PC-3 (cell line): Measurements from ENCODE around the gene SEMA4A. TPM values are rescaled to one million over a fixed set of nuclear protein-coding genes. Genes with fewer than 3 reads are reported as not detected.

Source experiments
- ATAC-seq: fragments of 200-7000 bp; cut with Tn5 transposase; 2 replicates; pipeline ENCODE4 v1.9.1; 2020; ENCODE audit warnings: mild to moderate bottlenecking, moderate library complexity
- BruUV-seq: library from RNA; stranded (reverse); fragments of 400-500 nt; replicated peaks from 2 replicates; lab custom pipeline; 2021; lab: Mats Ljungman, UMichigan
- CTCF ChIA-PET: fragments of 300-600 bp; sonication (Branson Sonifier 250); formaldehyde crosslinking; loops from one replicate; lab custom pipeline; 2022; ENCODE audit warnings: antibody characterized with exemption; lab: Charles Lee
- POLR2A ChIA-PET: fragments of 300-600 bp; sonication (Branson Sonifier 250); formaldehyde crosslinking; loops from one replicate; lab custom pipeline; 2022; ENCODE audit warnings: antibody characterized with exemption; ENCODE audit not compliant: unreplicated experiment; lab: Charles Lee
- DNase-seq: peaks from one replicate; pipeline ENCODE4 v3.0.0-alpha.2; 2015
- H2AFZ ChIP-seq: fragments of 300-600 bp; sonication (generic); 2 replicates; pipeline ENCODE4 v1.6.0; 2016; ENCODE audit warnings: antibody characterized with exemption, low read length
- H3F3A ChIP-seq: fragments of 300-600 bp; sonication (generic); one replicate; pipeline ENCODE4 v1.6.0; 2017; ENCODE audit warnings: antibody characterized with exemption, low read length, control low read depth, mild to moderate bottlenecking; ENCODE audit not compliant: unreplicated experiment
- H3K27ac ChIP-seq: fragments of 300-600 bp; sonication (generic); 2 replicates; pipeline ENCODE4 v1.5.1; 2016; ENCODE audit warnings: mild to moderate bottlenecking, low read length
- H3K27me3 ChIP-seq: fragments of 300-600 bp; sonication (generic); 2 replicates; pipeline ENCODE4 v1.6.1; 2016; ENCODE audit warnings: low read length, mixed read lengths
- H3K36me3 ChIP-seq: fragments of 300-600 bp; sonication (generic); 2 replicates; pipeline ENCODE4 v1.6.1; 2016; ENCODE audit warnings: low read depth, mixed run types, low read length, mixed read lengths
- H3K4me1 ChIP-seq: fragments of 300-600 bp; sonication (generic); 2 replicates; pipeline ENCODE4 v1.5.1; 2016; ENCODE audit warnings: low read length; ENCODE audit not compliant: insufficient read depth
- H3K4me2 ChIP-seq: fragments of 300-600 bp; sonication (generic); 2 replicates; pipeline ENCODE4 v1.6.0; 2016; ENCODE audit warnings: low read length
- H3K4me3 ChIP-seq: fragments of 300-600 bp; sonication (generic); 2 replicates; pipeline ENCODE4 v1.5.1; 2016; ENCODE audit warnings: mild to moderate bottlenecking, low read length, mixed read lengths
- H3K79me2 ChIP-seq: fragments of 300-600 bp; sonication (generic); 2 replicates; pipeline ENCODE4 v1.6.1; 2017; ENCODE audit warnings: low read length, mixed read lengths
- H3K9ac ChIP-seq: fragments of 300-600 bp; sonication (generic); 2 replicates; pipeline ENCODE4 v1.6.0; 2016; ENCODE audit warnings: mild to moderate bottlenecking, low read length
- H3K9me2 ChIP-seq: fragments of 300-600 bp; sonication (generic); replicated peaks from 2 replicates; pipeline ENCODE4 v1.6.1; 2016; ENCODE audit warnings: mixed run types, low read length, mixed read lengths
- H3K9me3 ChIP-seq: fragments of 300-600 bp; sonication (generic); 2 replicates; pipeline ENCODE4 v1.6.1; 2016; ENCODE audit warnings: low read length, mixed read lengths
- H4K20me1 ChIP-seq: fragments of 300-600 bp; sonication (generic); 2 replicates; pipeline ENCODE4 v1.6.1; 2016; ENCODE audit warnings: low read length, mixed read lengths
- CTCF ChIP-seq: fragments of 300-600 bp; sonication (generic); conservative IDR thresholded peaks from 2 replicates; pipeline ENCODE4 v1.5.1; 2017; ENCODE audit warnings: antibody characterized with exemption, low read depth, mild to moderate bottlenecking, low read length
- EZH2 ChIP-seq: fragments of 300-600 bp; sonication (generic); IDR thresholded peaks from one replicate; pipeline ENCODE4 v1.6.1; 2017; ENCODE audit warnings: antibody characterized with exemption, mild to moderate bottlenecking, low read length; ENCODE audit not compliant: unreplicated experiment
- EZH2phosphoT487 ChIP-seq: fragments of 300-600 bp; sonication (generic); IDR thresholded peaks from 2 replicates; pipeline ENCODE4 v1.6.1; 2018; ENCODE audit warnings: mild to moderate bottlenecking, antibody characterized with exemption, low read length, borderline replicate concordance
- intact Hi-C: fragments of 100-400 bp; cut with micrococcal nuclease; formaldehyde crosslinking; loops from 2 replicates; pipeline ENCODE4 v1.9.0; 2023
- total RNA-seq: library from RNA; depleted of rRNA; stranded (reverse); fragments of >200 nt; gene quantifications from 2 replicates; pipeline ENCODE4 v1.2.3, GENCODE V29; 2014; rRNA removed

The SEMA4A gene
- total RNA-seq, 1 experiment from 2014 or later, result 5.8 TPM

GRCh38 chr1:156226116-156226538 lies 72.7 kb downstream of the SEMA4A start:
- no peaks in the 10 kb centered on the region for H3K27me3 ChIP-seq
- H3K9me2 ChIP-seq, result no peaks in the 10 kb centered on the region
- intact Hi-C loops, result no loop called here
- ChIA-PET POLR2A (interaction anchor here (0.7 kb wide), 1 partner anchor 1807 kb away, joined by 8 read pairs; no protein-coding TSS in a partner anchor), CTCF (interaction anchor here (0.7 kb wide), 1 partner anchor 9 kb away, joined by 3 read pairs; no protein-coding TSS in a partner anchor)
- no peaks in the 10 kb centered on the region; the same call in 1 of the 2 replicates for H3K79me2 ChIP-seq
- no peaks in the 10 kb centered on the region for H4K20me1 ChIP-seq
- no peak overlapping the region for H3K4me2 ChIP-seq
- TF ChIP-seq CTCF (no peak), EZH2phosphoT487 (no peak), EZH2 (no peak)
- no peak overlapping the region for H3K4me3 ChIP-seq
- H3K36me3 ChIP-seq, result peaks cover 8% of the 10 kb centered on the region
- no peak overlapping the region for H3K27ac ChIP-seq
- H2AFZ ChIP-seq, result no peak overlapping the region
- no peak overlapping the region for H3K9ac ChIP-seq
- no TSS peak for BruUV-seq
- DNase-seq (no peak), ATAC-seq (no peak)
- peaks cover 12% of the 10 kb centered on the region for H3K4me1 ChIP-seq
- H3F3A ChIP-seq, result no peaks in the 10 kb centered on the region
- no peaks in the 10 kb centered on the region for H3K9me3 ChIP-seq

- TF ChIP-seq CTCF (no peak), EZH2 (no peak)
- peaks cover 8% of the 10 kb centered on the region for H3K36me3 ChIP-seq
These were observed 73.4 kb downstream of the SEMA4A start for GRCh38 chr1:156226782-156227181.

More at GRCh38 chr1:156226782-156227181, 73.4 kb downstream of the SEMA4A start:
- H3F3A ChIP-seq, result no peaks in the 10 kb centered on the region
- BruUV-seq, result no TSS peak
- H3K9me3 ChIP-seq, result no peaks in the 10 kb centered on the region
- H3K4me1 ChIP-seq, result peaks cover 12% of the 10 kb centered on the region
- no peak for ATAC-seq
- intact Hi-C loops, result no loop called here
- no peak overlapping the region for H3K4me3 ChIP-seq
- no peaks in the 10 kb centered on the region for H3K79me2 ChIP-seq
- no peak overlapping the region for H3K9ac ChIP-seq
- POLR2A ChIA-PET, result no interaction called here
- DNase-seq, result no peak
- H3K4me2 ChIP-seq, result no peak overlapping the region
- H4K20me1 ChIP-seq, result no peaks in the 10 kb centered on the region
- no peak overlapping the region for H3K27ac ChIP-seq
- no peak overlapping the region for H2AFZ ChIP-seq
- no peaks in the 10 kb centered on the region for H3K9me2 ChIP-seq
- CTCF ChIA-PET, result no interaction called here
- no peaks in the 10 kb centered on the region for H3K27me3 ChIP-seq

Other genes with a start within 250 kb of the SEMA4A start
- gene RIT1, start 242.2 kb upstream of the SEMA4A start, total RNA-seq, result 14.7 and 18.8 TPM in 2 replicates
- 63.4 and 64.4 TPM in 2 replicates for gene KHDC4, start 219.2 kb upstream of the SEMA4A start, total RNA-seq
- gene RXFP4, start 211.9 kb upstream of the SEMA4A start, total RNA-seq, result not detected in 2 replicates
- gene ARHGEF2, start 175.0 kb upstream of the SEMA4A start, total RNA-seq, result 65.9 and 70.8 TPM in 2 replicates
- 282 and 293 TPM in 2 replicates for gene SSR2, start 132.6 kb upstream of the SEMA4A start, total RNA-seq
- gene UBQLN4, start 99.8 kb upstream of the SEMA4A start, total RNA-seq, result 45.4 and 62.9 TPM in 2 replicates
- gene LAMTOR2, start 98.8 kb upstream of the SEMA4A start, total RNA-seq, result 130 TPM in 2 replicates
- gene RAB25, start 92.4 kb upstream of the SEMA4A start, total RNA-seq, result 18.1 and 18.5 TPM in 2 replicates
- 12.9 and 14.7 TPM in 2 replicates for gene MEX3A, start 71.1 kb upstream of the SEMA4A start, total RNA-seq
- 864 and 1,095 TPM in 2 replicates for gene LMNA, start 38.9 kb upstream of the SEMA4A start, total RNA-seq
- 28.1 and 33.1 TPM in 2 replicates for gene SLC25A44, start 40.5 kb downstream of the SEMA4A start, total RNA-seq
- gene PMF1, start 59.4 kb downstream of the SEMA4A start, total RNA-seq, result 131 and 163 TPM in 2 replicates
- gene BGLAP, start 88.6 kb downstream of the SEMA4A start, total RNA-seq, result 0.35 and 2.5 TPM in 2 replicates
- gene PAQR6, start 94.5 kb downstream of the SEMA4A start, total RNA-seq, result 6.6 and 7.2 TPM in 2 replicates
- 126 and 130 TPM in 2 replicates for gene SMG5, start 129.2 kb downstream of the SEMA4A start, total RNA-seq
- gene TMEM79, start 130.7 kb downstream of the SEMA4A start, total RNA-seq, result 8.1 and 11.2 TPM in 2 replicates
- gene GLMP, start 142.1 kb downstream of the SEMA4A start, total RNA-seq, result 49.8 and 52.2 TPM in 2 replicates
- 1.1 TPM in 1 of 2 replicates, not detected in the other for gene VHLL, start 145.7 kb downstream of the SEMA4A start, total RNA-seq
- 666 and 692 TPM in 2 replicates for gene CCT3, start 184.7 kb downstream of the SEMA4A start, total RNA-seq
- 0.51 and 1.3 TPM in 2 replicates for gene TSACC, start 184.9 kb downstream of the SEMA4A start, total RNA-seq
- gene RHBG, start 215.6 kb downstream of the SEMA4A start, total RNA-seq, result 0.26 TPM in 1 of 2 replicates, not detected in the other